Measurements from ENCODE around the gene TKT.

- TF ChIP-seq CTCF (IDR thresholded peaks at IDR 0.05) (no peak), POLR2A (IDR thresholded peaks at IDR 0.05) (no peak)
Measured at GRCh38 chr3:53282581-53282980, 26.8 kb upstream of the TKT start.
